HepG2 (cell line): ENCODE measurements around the gene PCNX1.

Experiments
- ZFP36 ChIP-seq: fragments of 150-350 bp; IDR thresholded peaks from 2 replicates; pipeline ENCODE4 v1.6.1; 2018; ENCODE audit warnings: borderline replicate concordance, low read length, low read depth; ENCODE audit not compliant: partially characterized antibody
- ZNF121 ChIP-seq: sonication (generic); formaldehyde crosslinking; IDR thresholded peaks from 2 replicates; pipeline ENCODE4 v1.5.0; 2020; ENCODE audit warnings: mild to moderate bottlenecking, missing genetic modification reagents
- ZNF24 ChIP-seq: fragments of 450-650 bp; IDR thresholded peaks from 2 replicates; pipeline ENCODE4 v1.6.1; 2017; ENCODE audit warnings: antibody characterized with exemption, mild to moderate bottlenecking
- ZNF749 ChIP-seq: sonication (generic); formaldehyde crosslinking; IDR thresholded peaks from 2 replicates; pipeline ENCODE4 v1.8.0; 2022; ENCODE audit warnings: mild to moderate bottlenecking, missing genetic modification reagents, moderate library complexity, borderline replicate concordance

DNA sequence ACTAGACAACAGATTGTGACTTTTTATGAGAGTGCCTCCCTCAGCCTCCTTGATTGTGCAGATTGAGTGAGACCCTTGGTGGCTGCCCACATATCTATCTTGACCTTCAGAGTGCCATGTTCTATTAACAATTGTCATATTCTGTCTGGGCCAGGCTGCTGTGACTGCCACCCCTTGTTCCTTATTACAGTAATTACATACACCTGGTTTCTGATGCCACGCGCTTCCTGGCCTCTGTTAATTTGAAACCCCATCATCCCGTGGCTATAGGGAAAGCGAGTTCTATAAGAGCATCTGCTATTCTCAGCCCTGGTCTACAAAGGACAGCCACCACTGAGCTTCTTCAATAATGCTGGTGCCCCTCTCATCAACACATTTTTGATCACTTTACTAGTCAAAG lies 228.7 kb downstream of the PCNX1 start:
- no peak for TF ChIP-seq ZNF24
- TF ChIP-seq ZNF749 (CRISPR knock-in tag) = no peak
- TF ChIP-seq ZNF121 (CRISPR knock-in tag) = no peak
- no peak for TF ChIP-seq ZFP36
